Effector memory CD8-positive, alpha-beta T cell (primary cell): Measurements from ENCODE around the gene CDH12.
"Not testable (repeated sequence)": the region's sequence is repeated elsewhere in the genome, so short reads cannot be mapped to it uniquely, and the experiment has no call there.

Source experiments
- ATAC-seq: fragments of 150-1000 bp; cut with Tn5 transposase; replicated peaks from 2 replicates; pipeline ENCODE4 v1.10.0; 2021; ENCODE audit warnings: mild to moderate bottlenecking, moderate library complexity
- DNase-seq, 3 experiments: peaks; one replicate each; pipeline ENCODE4 v3.0.0; 2021
- H3K27ac Mint-ChIP-seq, 2 donors: one replicate each; pipeline ENCODE4 v1.8.0; 2022; ENCODE audit warnings: mild to moderate bottlenecking in 2 of 2, mixed read lengths in 2 of 2, moderate library complexity in 2 of 2
- H3K27me3 Mint-ChIP-seq, 2 donors: one replicate each; pipeline ENCODE4 v1.8.0; 2022; ENCODE audit warnings: mixed read lengths in 2 of 2
- H3K36me3 Mint-ChIP-seq: one replicate; pipeline ENCODE4 v1.8.0; 2022; ENCODE audit warnings: mild to moderate bottlenecking, moderate library complexity, mixed read lengths; ENCODE audit not compliant: insufficient read depth
- H3K4me1 Mint-ChIP-seq, 2 donors: one replicate each; pipeline ENCODE4 v1.8.0; 2022; ENCODE audit warnings: low read depth in 2 of 2, mixed read lengths in 2 of 2
- H3K4me3 Mint-ChIP-seq, 2 donors: one replicate each; pipeline ENCODE4 v1.8.0; 2022; ENCODE audit warnings: mild to moderate bottlenecking in 2 of 2, mixed read lengths in 2 of 2, moderate library complexity in 2 of 2
- H3K9me3 Mint-ChIP-seq, 2 donors: one replicate each; pipeline ENCODE4 v1.8.0; 2022; ENCODE audit warnings: mixed read lengths in 2 of 2

CDH12 gene

DNA sequence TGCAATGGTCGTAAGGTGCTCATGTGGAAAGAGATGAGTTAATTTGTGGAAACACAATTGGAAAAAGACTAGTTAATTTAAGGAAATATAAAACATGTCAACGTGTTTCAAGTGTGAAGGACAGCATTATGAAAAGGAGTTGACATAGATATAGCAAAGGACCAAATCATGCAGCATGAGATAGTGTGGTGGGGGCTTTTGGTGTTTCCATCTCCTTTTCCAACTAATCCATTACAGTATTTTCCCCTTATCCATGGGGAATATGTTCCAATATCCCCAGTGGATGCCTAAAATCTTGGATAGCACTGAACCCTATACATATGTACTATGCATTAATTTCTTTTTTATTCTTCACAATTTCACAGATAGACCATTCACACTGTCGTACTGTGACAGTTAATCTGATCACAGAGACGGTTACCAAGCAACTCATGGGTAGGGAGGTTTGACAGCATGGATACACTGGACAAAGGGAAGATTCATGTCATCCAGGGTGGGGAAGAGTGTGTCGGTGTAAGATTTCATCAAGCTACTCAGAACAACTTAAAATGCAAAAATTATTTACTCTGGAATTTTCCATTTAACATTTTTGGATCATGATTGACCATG, 238.6 kb downstream of the CDH12 start:
- no peaks in the 10 kb centered on the region for H3K27me3 Mint-ChIP-seq
- H3K9me3 Mint-ChIP-seq: peaks cover 7 to 20% of the 10 kb centered on the region in 2 donors
- no peak overlapping the region for H3K4me3 Mint-ChIP-seq
- ATAC-seq (no peak), DNase-seq (no peak)
- no peak overlapping the region for H3K27ac Mint-ChIP-seq
- no peaks in the 10 kb centered on the region for H3K4me1 Mint-ChIP-seq
- H3K36me3 Mint-ChIP-seq: no peaks in the 10 kb centered on the region

DNA sequence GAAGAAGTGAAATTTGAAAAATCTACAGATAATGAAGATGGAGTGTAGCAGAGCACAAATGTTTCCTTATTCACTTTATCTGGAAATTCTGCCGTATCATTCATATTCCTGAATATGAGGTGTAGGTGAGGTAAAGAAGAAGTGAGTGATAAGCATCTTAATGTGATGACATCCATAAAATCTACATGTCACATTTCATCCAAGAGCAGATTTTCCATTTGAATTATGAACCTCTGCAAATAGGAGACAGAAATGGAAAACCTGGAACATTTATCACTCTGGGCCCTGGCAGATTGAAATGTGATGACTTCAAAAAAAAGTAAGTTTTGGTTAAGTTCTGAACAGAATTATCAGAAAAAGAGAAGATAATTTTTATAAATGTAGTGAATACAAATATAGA, 240.2 kb downstream of the CDH12 start:
- Mint-ChIP-seq H3K36me3 (no peaks in the 10 kb centered on the region), H3K9me3 (peaks cover 7 to 12% of the 10 kb centered on the region in 2 donors), H3K27me3 (no peaks in the 10 kb centered on the region), H3K4me1 (no peaks in the 10 kb centered on the region), H3K27ac (no peak overlapping the region), H3K4me3 (no peak overlapping the region)
- no peak for DNase-seq
- no peak for ATAC-seq

DNA sequence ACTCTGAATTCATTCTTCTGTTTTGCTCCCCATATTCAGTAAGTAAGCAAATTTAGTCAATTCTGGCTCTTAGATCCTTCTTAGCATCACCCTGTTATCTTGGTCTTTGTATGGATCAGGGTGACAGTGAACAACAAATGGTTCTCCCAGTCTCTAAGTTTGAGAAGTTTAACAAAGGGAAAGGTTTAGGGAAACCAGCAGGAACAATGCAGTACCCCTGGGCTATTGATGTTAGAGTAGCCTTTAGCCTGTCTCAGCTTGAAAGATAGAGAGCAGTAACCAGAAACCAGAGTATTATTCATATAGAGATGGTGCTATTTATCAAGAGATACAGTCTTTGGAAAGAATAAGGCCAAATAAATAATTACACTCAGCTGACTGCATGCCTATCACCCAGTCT, 241.8 kb downstream of the CDH12 start:
- Mint-ChIP-seq H3K36me3 (no peaks in the 10 kb centered on the region), H3K9me3 (peaks cover 10 to 18% of the 10 kb centered on the region in 2 donors), H3K27ac (no peak overlapping the region), H3K4me3 (no peak overlapping the region), H3K4me1 (no peaks in the 10 kb centered on the region), H3K27me3 (no peaks in the 10 kb centered on the region)
- ATAC-seq: no peak
- DNase-seq: no peak

DNA sequence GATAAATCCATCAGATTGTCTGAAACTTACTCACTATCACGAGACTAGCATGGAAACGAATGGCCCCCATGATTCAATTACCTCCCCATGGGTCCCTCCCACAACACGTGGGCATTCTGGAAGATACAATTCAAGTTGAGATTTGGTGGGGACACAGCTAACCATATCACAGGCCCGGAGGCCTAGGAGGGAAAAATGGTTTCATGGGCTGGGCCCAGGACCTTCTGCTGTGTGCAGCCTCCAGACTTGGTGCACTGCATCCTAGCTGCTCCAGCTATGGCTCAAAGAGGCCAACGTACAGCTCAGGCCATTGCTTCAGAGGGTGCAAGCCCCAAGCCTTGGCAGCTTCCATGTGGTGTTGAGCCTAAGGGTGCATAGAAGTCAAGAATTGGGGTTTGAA, 245.6 kb downstream of the CDH12 start:
- peaks cover 4 to 14% of the 10 kb centered on the region in 2 donors for H3K9me3 Mint-ChIP-seq
- not testable (repeated sequence) for DNase-seq, ATAC-seq, H3K4me3 Mint-ChIP-seq, H3K27ac Mint-ChIP-seq, H3K27me3 Mint-ChIP-seq, H3K4me1 Mint-ChIP-seq, H3K36me3 Mint-ChIP-seq

- Mint-ChIP-seq H3K4me3 (no peak overlapping the region), H3K27ac (no peak overlapping the region), H3K4me1 (no peaks in the 10 kb centered on the region), H3K27me3 (no peaks in the 10 kb centered on the region), H3K9me3 (peaks cover 4 to 14% of the 10 kb centered on the region in 2 donors), H3K36me3 (no peaks in the 10 kb centered on the region)
- no peak for DNase-seq
- no peak for ATAC-seq
These were observed 247.7 kb downstream of the CDH12 start for GRCh38 chr5:22605473-22605872.

DNA sequence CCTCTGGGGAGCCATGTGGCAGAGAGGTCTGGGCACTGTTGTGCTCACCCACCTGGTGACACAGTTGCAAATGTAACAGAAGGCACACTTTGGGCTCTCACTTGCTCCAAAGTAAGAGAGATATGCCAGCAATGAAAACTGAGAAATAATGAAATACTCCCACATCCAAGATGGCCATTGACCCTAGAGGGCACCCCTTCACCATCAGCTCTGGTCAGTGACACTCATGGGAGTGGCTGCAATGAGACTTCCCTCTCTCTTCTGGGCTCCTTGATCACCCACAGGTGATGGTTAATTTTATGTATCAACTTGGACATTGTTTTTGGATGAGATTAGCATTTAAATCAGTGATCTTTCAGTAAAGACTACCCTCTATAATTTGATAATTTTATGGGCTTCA, 248.4 kb downstream of the CDH12 start:
- peaks cover 4 to 14% of the 10 kb centered on the region in 2 donors for H3K9me3 Mint-ChIP-seq
- H3K4me1 Mint-ChIP-seq: no peaks in the 10 kb centered on the region
- H3K36me3 Mint-ChIP-seq: no peaks in the 10 kb centered on the region
- H3K27me3 Mint-ChIP-seq: no peaks in the 10 kb centered on the region
- ATAC-seq (no peak), DNase-seq (no peak)
- no peak overlapping the region for H3K27ac Mint-ChIP-seq
- H3K4me3 Mint-ChIP-seq: no peak overlapping the region

DNA sequence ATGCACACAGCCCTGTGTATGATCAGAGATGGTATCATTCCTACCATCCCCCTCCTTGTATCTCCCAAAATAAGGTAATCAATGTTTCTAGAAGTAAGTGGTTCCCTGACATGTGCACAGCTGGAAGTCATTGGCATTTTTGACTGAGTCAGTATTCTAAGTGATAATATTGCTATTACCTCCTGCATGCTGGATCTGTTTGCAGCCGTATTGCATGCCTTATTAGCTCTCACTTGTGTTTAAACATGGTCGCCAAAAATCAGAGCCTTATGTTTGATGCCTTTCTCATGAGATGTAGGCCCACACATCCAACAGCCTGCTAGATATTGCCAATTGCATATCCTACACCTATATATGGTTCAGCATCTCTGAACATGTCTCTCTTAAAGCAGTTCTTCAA, 254.3 kb downstream of the CDH12 start:
- no peak overlapping the region for H3K4me3 Mint-ChIP-seq
- H3K4me1 Mint-ChIP-seq: no peaks in the 10 kb centered on the region
- no peaks in the 10 kb centered on the region for H3K27me3 Mint-ChIP-seq
- H3K36me3 Mint-ChIP-seq: no peaks in the 10 kb centered on the region
- ATAC-seq: no peak
- H3K27ac Mint-ChIP-seq: no peak overlapping the region
- peaks cover 5 to 8% of the 10 kb centered on the region in 2 donors for H3K9me3 Mint-ChIP-seq
- no peak for DNase-seq

DNA sequence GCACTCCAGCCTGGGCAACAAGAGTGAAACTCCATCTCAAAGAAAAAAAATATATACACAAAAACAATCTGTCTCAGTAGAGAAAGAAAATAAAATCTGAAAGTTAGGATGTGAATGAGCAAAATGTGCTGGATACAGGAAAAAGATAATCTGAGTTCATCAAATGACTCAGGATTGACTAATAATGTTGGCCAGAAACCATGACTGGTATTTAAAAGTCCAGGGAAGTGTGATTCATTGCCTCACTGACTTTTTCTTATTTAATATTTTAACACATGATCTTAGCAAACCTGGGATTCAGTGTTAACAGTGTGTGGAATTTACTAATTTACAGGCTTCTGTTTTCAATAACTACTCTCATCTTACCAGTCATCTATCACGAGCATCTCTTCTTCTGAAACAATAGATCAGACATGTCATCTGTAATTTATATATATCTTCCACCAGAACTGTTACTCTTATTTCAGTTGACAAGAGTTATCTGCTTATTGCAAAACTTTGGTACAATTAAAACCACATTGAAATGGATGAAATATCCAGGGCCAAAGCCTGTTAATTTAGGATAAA, 256.7 kb downstream of the CDH12 start:
- H3K27ac Mint-ChIP-seq: no peak overlapping the region
- H3K36me3 Mint-ChIP-seq: no peaks in the 10 kb centered on the region
- H3K27me3 Mint-ChIP-seq: no peaks in the 10 kb centered on the region
- ATAC-seq (no peak), DNase-seq (no peak)
- H3K4me3 Mint-ChIP-seq: no peak overlapping the region
- peaks cover 7 to 8% of the 10 kb centered on the region in 2 donors for H3K9me3 Mint-ChIP-seq
- H3K4me1 Mint-ChIP-seq: no peaks in the 10 kb centered on the region

DNA sequence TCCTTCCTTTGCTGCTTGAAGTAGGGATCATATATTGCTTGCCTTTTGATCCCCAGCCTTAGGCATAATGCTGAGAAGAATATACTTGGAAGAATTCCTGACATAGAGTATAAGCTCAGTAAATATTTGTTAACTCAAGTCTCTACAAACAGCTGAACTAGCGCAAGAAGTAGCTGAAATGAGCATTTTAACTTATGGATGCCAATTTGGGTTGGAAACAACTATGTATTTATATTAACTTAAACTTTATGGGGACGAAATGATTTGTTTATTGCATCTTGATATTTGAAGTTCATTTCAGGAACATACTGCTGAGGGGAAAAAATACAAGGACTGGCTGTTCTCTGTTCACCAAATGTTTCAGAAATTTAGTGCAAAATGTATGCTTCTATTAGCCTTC, 258.7 kb downstream of the CDH12 start:
- Mint-ChIP-seq H3K4me3 (no peak overlapping the region), H3K27ac (no peak overlapping the region), H3K4me1 (no peaks in the 10 kb centered on the region), H3K27me3 (no peaks in the 10 kb centered on the region), H3K9me3 (peaks cover 10 to 12% of the 10 kb centered on the region in 2 donors), H3K36me3 (no peaks in the 10 kb centered on the region)
- ATAC-seq (no peak), DNase-seq (no peak)

DNA sequence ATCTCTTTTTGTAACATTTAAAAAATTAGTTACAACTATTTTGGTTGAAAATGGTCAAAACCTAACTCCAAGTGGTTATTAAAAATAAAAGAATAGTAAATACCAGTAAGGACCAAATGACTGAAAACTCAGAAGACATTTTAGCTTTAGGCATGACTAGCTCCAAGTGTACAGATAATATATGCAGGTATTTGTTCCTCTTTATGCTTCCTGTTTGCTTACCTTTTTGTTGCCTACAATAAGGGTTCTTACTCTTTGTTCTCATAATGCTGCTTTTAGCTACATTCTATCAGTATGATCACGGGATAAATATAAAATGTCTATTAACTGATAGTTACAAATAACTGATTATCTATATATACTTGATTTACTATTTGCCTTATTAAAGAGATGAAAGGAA, 259.6 kb downstream of the CDH12 start:
- no peak for ATAC-seq
- peaks cover 12 to 21% of the 10 kb centered on the region in 2 donors for H3K9me3 Mint-ChIP-seq
- DNase-seq: no peak

GRCh38 chr5:22591461-22591860, 261.7 kb downstream of the CDH12 start:
- no peaks in the 10 kb centered on the region for H3K27me3 Mint-ChIP-seq
- H3K4me1 Mint-ChIP-seq: no peaks in the 10 kb centered on the region
- no peaks in the 10 kb centered on the region for H3K36me3 Mint-ChIP-seq
- no peak overlapping the region for H3K4me3 Mint-ChIP-seq
- no peak overlapping the region for H3K27ac Mint-ChIP-seq
- ATAC-seq (no peak), DNase-seq (no peak)
- H3K9me3 Mint-ChIP-seq: peaks cover 12 to 24% of the 10 kb centered on the region in 2 donors

More for the DNA sequence above, 259.6 kb downstream of the CDH12 start:
- Mint-ChIP-seq H3K36me3 (no peaks in the 10 kb centered on the region), H3K27me3 (no peaks in the 10 kb centered on the region), H3K27ac (no peak overlapping the region), H3K4me1 (no peaks in the 10 kb centered on the region), H3K4me3 (no peak overlapping the region)

DNA sequence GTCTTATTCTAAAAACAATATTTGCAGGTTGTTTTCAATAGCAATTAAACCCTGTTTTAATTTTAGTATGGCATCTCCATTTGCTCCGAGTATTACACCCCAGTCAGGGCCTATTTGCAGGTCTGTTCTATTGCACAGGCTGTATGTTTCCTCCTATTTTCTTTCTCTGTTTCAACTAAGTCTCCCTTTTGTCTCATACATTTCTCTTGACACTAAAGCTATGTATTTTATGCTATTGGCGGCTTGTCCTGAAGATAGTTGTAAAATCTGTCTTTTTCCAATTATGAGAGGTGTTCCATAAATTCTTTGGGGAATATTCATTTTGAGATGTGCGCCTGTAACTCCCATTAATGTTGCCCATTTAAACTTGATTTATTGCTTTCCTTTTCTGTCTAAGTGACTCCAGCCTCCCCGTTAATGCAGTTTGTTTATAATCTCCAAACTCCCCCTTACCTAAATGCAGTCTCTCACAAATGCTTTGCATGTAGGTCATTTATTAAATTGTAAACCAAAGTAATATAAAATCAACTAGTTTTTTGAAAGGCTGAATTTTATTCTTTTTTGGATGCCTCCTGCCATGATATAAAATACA, 262.4 kb downstream of the CDH12 start:
- H3K9me3 Mint-ChIP-seq: peaks cover 12 to 24% of the 10 kb centered on the region in 2 donors
- ATAC-seq: no peak
- DNase-seq: no peak
- H3K4me1 Mint-ChIP-seq: no peaks in the 10 kb centered on the region
- H3K27me3 Mint-ChIP-seq: no peaks in the 10 kb centered on the region
- no peaks in the 10 kb centered on the region for H3K36me3 Mint-ChIP-seq
- H3K4me3 Mint-ChIP-seq: no peak overlapping the region
- H3K27ac Mint-ChIP-seq: no peak overlapping the region

DNA sequence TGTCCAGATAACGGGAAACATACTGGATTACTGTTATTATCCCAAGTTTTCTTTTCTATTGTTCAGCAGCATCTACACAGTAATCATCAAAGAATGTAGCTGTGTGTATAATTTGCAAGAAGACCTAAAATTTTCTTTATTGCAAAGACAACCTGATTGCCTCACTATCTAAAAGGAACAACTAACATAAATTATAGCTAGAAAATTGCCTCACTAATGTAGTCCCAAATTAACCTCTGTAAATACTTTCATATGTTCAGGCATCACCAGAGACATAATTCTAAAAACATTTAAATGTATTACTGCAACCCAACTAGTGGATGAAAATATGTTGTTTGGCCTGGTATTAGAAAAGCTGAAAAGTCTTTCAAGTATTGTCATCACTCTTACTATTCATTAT, 275.4 kb downstream of the CDH12 start:
- no peaks in the 10 kb centered on the region for H3K36me3 Mint-ChIP-seq
- H3K27me3 Mint-ChIP-seq: no peaks in the 10 kb centered on the region
- H3K27ac Mint-ChIP-seq: no peak overlapping the region
- H3K4me1 Mint-ChIP-seq: no peaks in the 10 kb centered on the region
- no peak overlapping the region for H3K4me3 Mint-ChIP-seq
- peaks cover 12 to 23% of the 10 kb centered on the region in 2 donors for H3K9me3 Mint-ChIP-seq
- ATAC-seq (no peak), DNase-seq (no peak)

DNA sequence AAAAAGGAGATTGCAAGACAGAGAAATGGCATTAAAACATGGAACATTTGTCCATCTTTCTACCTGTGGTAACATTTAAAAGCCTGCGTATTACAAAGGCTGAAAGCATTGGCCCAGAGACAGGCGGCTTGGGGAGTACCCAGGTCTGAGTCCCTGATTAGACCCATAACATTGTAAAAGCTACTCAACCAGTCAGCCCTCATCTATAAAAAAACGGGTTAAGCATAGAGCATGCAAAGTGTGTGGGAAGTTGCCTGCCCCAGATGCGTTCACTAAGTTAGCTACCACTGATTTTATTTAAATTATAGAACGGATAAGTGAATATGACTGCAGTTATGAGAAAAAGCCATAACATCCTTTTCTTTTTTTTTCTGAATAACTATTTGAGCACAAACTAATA, 276.1 kb downstream of the CDH12 start:
- no peak for ATAC-seq
- DNase-seq: no peak
- Mint-ChIP-seq H3K4me1 (no peaks in the 10 kb centered on the region), H3K36me3 (no peaks in the 10 kb centered on the region), H3K27ac (no peak overlapping the region), H3K27me3 (no peaks in the 10 kb centered on the region), H3K9me3 (peaks cover 12 to 23% of the 10 kb centered on the region in 2 donors), H3K4me3 (no peak overlapping the region)
